HepG2 (cell line): Measurements from ENCODE around the gene NSD1. TPM values are rescaled to one million over a fixed set of nuclear protein-coding genes. Genes with fewer than 3 reads are reported as not detected.

ENCODE experiments used
- DMAP1 ChIP-seq: IDR thresholded peaks from 2 replicates; pipeline ENCODE4 v1.6.1; 2016
- HNRNPL ChIP-seq: fragments of 200-400 bp; formaldehyde crosslinking; IDR thresholded peaks from 2 replicates; pipeline ENCODE4 v1.6.1; 2017; ENCODE audit warnings: mild to moderate bottlenecking, low read depth, low read length
- NFKBIZ ChIP-seq: IDR thresholded peaks from 2 replicates; pipeline ENCODE4 v1.6.1; 2018; ENCODE audit warnings: missing genetic modification reagents, missing compliant biosample characterization
- TBL1XR1 ChIP-seq: fragments of 150-350 bp; IDR thresholded peaks from 2 replicates; pipeline ENCODE4 v1.6.1; 2014; ENCODE audit warnings: borderline replicate concordance, low read length; ENCODE audit not compliant: partially characterized antibody
- THAP8 ChIP-seq: sonication (generic); formaldehyde crosslinking; IDR thresholded peaks from 2 replicates; pipeline ENCODE4 v1.5.1; 2020; ENCODE audit warnings: missing genetic modification reagents, mild to moderate bottlenecking, borderline replicate concordance
- XRCC5 ChIP-seq: fragments of 200-400 bp; formaldehyde crosslinking; optimal IDR thresholded peaks from 2 replicates; pipeline ENCODE3; 2017; ENCODE audit warnings: mild to moderate bottlenecking, low read length
- ZEB1 ChIP-seq: IDR thresholded peaks from 2 replicates; pipeline ENCODE4 v1.6.1; 2012; ENCODE audit warnings: mild to moderate bottlenecking, low read depth, inconsistent platforms; ENCODE audit not compliant: insufficient replicate concordance
- polyA plus RNA-seq, 8 experiments: library from polyadenylated mRNA; depleted of rRNA in 3 of 8; stranded (reverse) in 7 of 8; unstranded in 1 of 8; fragments of >200 nt; fragmentation: Illumina TruSeq in 4 of 8; extraction: Trizol in 4 of 8; gene quantifications; 2 replicates each; pipeline versions ENCODE4 v1.2.1 to v1.2.3, GENCODE V29; 2011 to 2016; ENCODE audit warnings: low read depth in 4 of 8, missing spikeins in 1 of 8, mixed read lengths in 1 of 8; ENCODE audit not compliant: insufficient read depth in 1 of 8
- total RNA-seq, 5 experiments: library from RNA; depleted of rRNA; stranded (reverse); fragments of >200 nt; fragmentation: Illumina TruSeq; extraction: Trizol; gene quantifications; 2 replicates each; pipeline ENCODE4 v1.2.3, GENCODE V29; 2016; ENCODE audit warnings: low read depth in 1 of 5
- TF ChIP-seq, protein P1 (sequence below): sonication (generic); formaldehyde crosslinking; IDR thresholded peaks from 2 replicates; pipeline ENCODE4 v1.4.0; 2020; ENCODE audit warnings: missing genetic modification reagents, borderline replicate concordance
- TF ChIP-seq, protein P2 (sequence below): sonication (generic); formaldehyde crosslinking; IDR thresholded peaks from 2 replicates; pipeline ENCODE4 v1.5.1; 2020; ENCODE audit warnings: missing genetic modification reagents, mild to moderate bottlenecking, borderline replicate concordance
- TF ChIP-seq, protein P3 (sequence below): sonication (generic); formaldehyde crosslinking; IDR thresholded peaks from 2 replicates; pipeline ENCODE4 v1.5.0; 2020; ENCODE audit warnings: missing genetic modification reagents
- TF ChIP-seq, protein P4 (sequence below): sonication (generic); formaldehyde crosslinking; IDR thresholded peaks from 2 replicates; pipeline ENCODE4 v1.4.0; 2020; ENCODE audit warnings: missing genetic modification reagents, mild to moderate bottlenecking, borderline replicate concordance

The NSD1 gene
- total and polyA plus RNA-seq, 2 of the 13 experiments (the other 11 are each of a cell fraction or from before 2014, with no cell fraction given): 0.01 to 0.09 TPM

GRCh38 chr5:177086654-177087397 is 46.7 kb upstream of the NSD1 start, which contains the start of gene FGFR4 (continued):
- TF ChIP-seq, protein P1, sequence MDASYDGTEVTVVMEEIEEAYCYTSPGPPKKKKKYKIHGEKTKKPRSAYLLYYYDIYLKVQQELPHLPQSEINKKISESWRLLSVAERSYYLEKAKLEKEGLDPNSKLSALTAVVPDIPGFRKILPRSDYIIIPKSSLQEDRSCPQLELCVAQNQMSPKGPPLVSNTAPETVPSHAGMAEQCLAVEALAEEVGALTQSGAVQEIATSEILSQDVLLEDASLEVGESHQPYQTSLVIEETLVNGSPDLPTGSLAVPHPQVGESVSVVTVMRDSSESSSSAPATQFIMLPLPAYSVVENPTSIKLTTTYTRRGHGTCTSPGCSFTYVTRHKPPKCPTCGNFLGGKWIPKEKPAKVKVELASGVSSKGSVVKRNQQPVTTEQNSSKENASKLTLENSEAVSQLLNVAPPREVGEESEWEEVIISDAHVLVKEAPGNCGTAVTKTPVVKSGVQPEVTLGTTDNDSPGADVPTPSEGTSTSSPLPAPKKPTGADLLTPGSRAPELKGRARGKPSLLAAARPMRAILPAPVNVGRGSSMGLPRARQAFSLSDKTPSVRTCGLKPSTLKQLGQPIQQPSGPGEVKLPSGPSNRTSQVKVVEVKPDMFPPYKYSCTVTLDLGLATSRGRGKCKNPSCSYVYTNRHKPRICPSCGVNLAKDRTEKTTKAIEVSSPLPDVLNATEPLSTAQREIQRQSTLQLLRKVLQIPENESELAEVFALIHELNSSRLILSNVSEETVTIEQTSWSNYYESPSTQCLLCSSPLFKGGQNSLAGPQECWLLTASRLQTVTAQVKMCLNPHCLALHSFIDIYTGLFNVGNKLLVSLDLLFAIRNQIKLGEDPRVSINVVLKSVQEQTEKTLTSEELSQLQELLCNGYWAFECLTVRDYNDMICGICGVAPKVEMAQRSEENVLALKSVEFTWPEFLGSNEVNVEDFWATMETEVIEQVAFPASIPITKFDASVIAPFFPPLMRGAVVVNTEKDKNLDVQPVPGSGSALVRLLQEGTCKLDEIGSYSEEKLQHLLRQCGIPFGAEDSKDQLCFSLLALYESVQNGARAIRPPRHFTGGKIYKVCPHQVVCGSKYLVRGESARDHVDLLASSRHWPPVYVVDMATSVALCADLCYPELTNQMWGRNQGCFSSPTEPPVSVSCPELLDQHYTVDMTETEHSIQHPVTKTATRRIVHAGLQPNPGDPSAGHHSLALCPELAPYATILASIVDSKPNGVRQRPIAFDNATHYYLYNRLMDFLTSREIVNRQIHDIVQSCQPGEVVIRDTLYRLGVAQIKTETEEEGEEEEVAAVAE: peak; percentile 50; the same call in 1 of the 2 replicates
- peak; percentile 7 for TF ChIP-seq ZEB1
- TF ChIP-seq, protein P2, sequence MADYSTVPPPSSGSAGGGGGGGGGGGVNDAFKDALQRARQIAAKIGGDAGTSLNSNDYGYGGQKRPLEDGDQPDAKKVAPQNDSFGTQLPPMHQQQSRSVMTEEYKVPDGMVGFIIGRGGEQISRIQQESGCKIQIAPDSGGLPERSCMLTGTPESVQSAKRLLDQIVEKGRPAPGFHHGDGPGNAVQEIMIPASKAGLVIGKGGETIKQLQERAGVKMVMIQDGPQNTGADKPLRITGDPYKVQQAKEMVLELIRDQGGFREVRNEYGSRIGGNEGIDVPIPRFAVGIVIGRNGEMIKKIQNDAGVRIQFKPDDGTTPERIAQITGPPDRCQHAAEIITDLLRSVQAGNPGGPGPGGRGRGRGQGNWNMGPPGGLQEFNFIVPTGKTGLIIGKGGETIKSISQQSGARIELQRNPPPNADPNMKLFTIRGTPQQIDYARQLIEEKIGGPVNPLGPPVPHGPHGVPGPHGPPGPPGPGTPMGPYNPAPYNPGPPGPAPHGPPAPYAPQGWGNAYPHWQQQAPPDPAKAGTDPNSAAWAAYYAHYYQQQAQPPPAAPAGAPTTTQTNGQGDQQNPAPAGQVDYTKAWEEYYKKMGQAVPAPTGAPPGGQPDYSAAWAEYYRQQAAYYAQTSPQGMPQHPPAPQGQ (CRISPR knock-in tag): no peak
- TF ChIP-seq HNRNPL: peak; percentile 91; the same call in 1 of the 2 replicates
- peak; percentile 81 for TF ChIP-seq XRCC5
- TF ChIP-seq TBL1XR1: peak; percentile 29
- TF ChIP-seq, protein P3, sequence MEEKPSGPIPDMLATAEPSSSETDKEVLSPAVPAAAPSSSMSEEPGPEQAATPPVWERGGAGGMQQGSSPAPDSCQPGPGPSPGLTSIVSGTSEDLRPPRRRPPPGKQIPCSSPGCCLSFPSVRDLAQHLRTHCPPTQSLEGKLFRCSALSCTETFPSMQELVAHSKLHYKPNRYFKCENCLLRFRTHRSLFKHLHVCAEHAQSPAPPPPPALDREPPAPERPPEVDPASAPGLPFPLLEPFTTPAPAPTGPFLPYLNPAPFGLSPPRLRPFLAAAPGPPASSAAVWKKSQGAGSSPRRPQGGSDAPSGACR (CRISPR knock-in tag): peak; percentile 95
- TF ChIP-seq THAP8 (CRISPR knock-in tag): peak; percentile 39; the same call in 1 of the 2 replicates
- 0 out of 2 replicates have a peak, but pooled peaks have one; percentile 58 for TF ChIP-seq NFKBIZ (CRISPR knock-in tag)
- TF ChIP-seq DMAP1 (CRISPR knock-in tag): peak; percentile 84
- TF ChIP-seq, protein P4, sequence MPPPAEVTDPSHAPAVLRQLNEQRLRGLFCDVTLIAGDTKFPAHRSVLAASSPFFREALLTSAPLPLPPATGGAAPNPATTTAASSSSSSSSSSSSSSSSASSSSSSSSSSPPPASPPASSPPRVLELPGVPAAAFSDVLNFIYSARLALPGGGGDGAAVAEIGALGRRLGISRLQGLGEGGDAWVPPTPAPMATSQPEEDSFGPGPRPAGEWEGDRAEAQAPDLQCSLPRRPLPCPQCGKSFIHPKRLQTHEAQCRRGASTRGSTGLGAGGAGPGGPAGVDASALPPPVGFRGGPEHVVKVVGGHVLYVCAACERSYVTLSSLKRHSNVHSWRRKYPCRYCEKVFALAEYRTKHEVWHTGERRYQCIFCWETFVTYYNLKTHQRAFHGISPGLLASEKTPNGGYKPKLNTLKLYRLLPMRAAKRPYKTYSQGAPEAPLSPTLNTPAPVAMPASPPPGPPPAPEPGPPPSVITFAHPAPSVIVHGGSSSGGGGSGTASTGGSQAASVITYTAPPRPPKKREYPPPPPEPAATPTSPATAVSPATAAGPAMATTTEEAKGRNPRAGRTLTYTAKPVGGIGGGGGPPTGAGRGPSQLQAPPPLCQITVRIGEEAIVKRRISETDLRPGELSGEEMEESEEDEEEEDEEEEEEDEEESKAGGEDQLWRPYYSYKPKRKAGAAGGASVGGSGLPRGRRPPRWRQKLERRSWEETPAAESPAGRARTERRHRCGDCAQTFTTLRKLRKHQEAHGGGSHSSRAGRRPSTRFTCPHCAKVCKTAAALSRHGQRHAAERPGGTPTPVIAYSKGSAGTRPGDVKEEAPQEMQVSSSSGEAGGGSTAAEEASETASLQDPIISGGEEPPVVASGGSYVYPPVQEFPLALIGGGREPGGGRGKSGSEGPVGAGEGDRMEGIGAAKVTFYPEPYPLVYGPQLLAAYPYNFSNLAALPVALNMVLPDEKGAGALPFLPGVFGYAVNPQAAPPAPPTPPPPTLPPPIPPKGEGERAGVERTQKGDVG (CRISPR knock-in tag): peak; percentile 89; the same call in 1 of the 2 replicates
